K562 (cell line): Measurements from ENCODE around the gene DUSP19. TPM values are rescaled to one million over a fixed set of nuclear protein-coding genes. Genes with fewer than 3 reads are reported as not detected.

Source experiments
- ATAC-seq: fragments of 200-7000 bp; cut with Tn5 transposase; 3 replicates; pipeline ENCODE4 v1.9.1; 2020; ENCODE audit warnings: moderate library complexity
- BruUV-seq: library from RNA; stranded (reverse); fragments of 400-500 nt; replicated peaks from 2 replicates; lab custom pipeline; 2021; lab: Mats Ljungman, UMichigan
- CTCF ChIA-PET: fragments of 300-600 bp; formaldehyde crosslinking; extraction: SDS; loops from one replicate; lab custom pipeline; 2021; ENCODE audit warnings: low intra/inter-chr PET ratio; lab: Yijun Ruan, JAX
- POLR2A ChIA-PET: fragments of 300-600, 350-650 bp; sonication (Branson Sonifier 250); formaldehyde crosslinking; extraction: SDS; loops from one replicate; lab custom pipeline; 2021; ENCODE audit warnings: antibody characterized with exemption, inconsistent platforms; lab: Yijun Ruan, JAX
- DNase-seq, 4 experiments: peaks; one replicate each; pipeline versions ENCODE4 v3.0.0 to v3.0.0-alpha.2; 2011 to 2018; ENCODE audit warnings: low spot score in 3 of 4, mixed read lengths in 3 of 4; ENCODE audit errors: extremely low read depth in 1 of 4
- FAIRE-seq: peaks from 2 replicates; lab custom pipeline; 2011; peaks lifted over from hg19 to GRCh38; lab: Jason Lieb, UNC
- H2AFZ ChIP-seq: 2 replicates; pipeline ENCODE4 v1.6.0; 2011; ENCODE audit warnings: low read depth, low read length, control low read depth, inconsistent platforms
- H3K27ac ChIP-seq: fragments of 200-600 bp; 3 replicates; pipeline ENCODE4 v1.8.0; 2011; ENCODE audit warnings: low read depth, mild to moderate bottlenecking, control low read depth, inconsistent platforms, low read length, moderate library complexity, mixed read lengths; ENCODE audit errors: extremely low read depth
- H3K27me3 ChIP-seq, 2 experiments: fragments of 300-600 bp in 1 of 2; 2 replicates in 1 of 2; 3 replicates in 1 of 2; pipeline versions ENCODE4 v1.6.0 to v1.8.0; 2011; ENCODE audit warnings: inconsistent platforms in 2 of 2, low read length in 2 of 2, mild to moderate bottlenecking in 1 of 2, mixed read lengths in 1 of 2, moderate library complexity in 1 of 2; ENCODE audit not compliant: control insufficient read depth in 2 of 2, insufficient read depth in 2 of 2
- H3K36me3 ChIP-seq: fragments of 300-600 bp; 3 replicates; pipeline ENCODE4 v1.8.0; 2011; ENCODE audit warnings: mild to moderate bottlenecking, low read length, inconsistent platforms; ENCODE audit not compliant: control insufficient read depth, insufficient read depth
- H3K4me1 ChIP-seq, 2 experiments: fragments of 200-600 bp in 1 of 2; replicated peaks in 1 of 2; 2 replicates in 1 of 2; 3 replicates in 1 of 2; pipeline versions ENCODE4 v1.5.1 to v1.8.0; 2011; ENCODE audit warnings: inconsistent platforms in 2 of 2, low read length in 2 of 2, mild to moderate bottlenecking in 1 of 2, mixed read lengths in 1 of 2, moderate library complexity in 1 of 2; ENCODE audit not compliant: control insufficient read depth in 2 of 2, insufficient read depth in 2 of 2
- H3K4me2 ChIP-seq: 2 replicates; pipeline ENCODE4 v1.6.1; 2011; ENCODE audit warnings: low read length, control low read depth, inconsistent platforms, mixed read lengths; ENCODE audit not compliant: insufficient read depth
- H3K4me3 ChIP-seq: fragments of 200-600 bp; sonication (generic), shearing (Covaris generic); 2 replicates; pipeline ENCODE4 v1.5.1; 2016; ENCODE audit warnings: control low read depth, inconsistent platforms
- H3K79me2 ChIP-seq: fragments of 200-600 bp; 3 replicates; pipeline ENCODE4 v1.8.0; 2011; ENCODE audit warnings: low read length, inconsistent platforms; ENCODE audit not compliant: control insufficient read depth, insufficient read depth
- H3K9ac ChIP-seq, 2 experiments: 2 replicates each; pipeline versions ENCODE4 v1.6.0 to v1.6.1; 2011; ENCODE audit warnings: low read depth in 2 of 2, low read length in 2 of 2, control low read depth in 1 of 2, inconsistent platforms in 1 of 2, mild to moderate bottlenecking in 1 of 2, mixed read lengths in 1 of 2; ENCODE audit not compliant: insufficient read depth in 1 of 2
- H3K9me1 ChIP-seq: one replicate; pipeline ENCODE4 v1.6.0; 2011; ENCODE audit warnings: inconsistent platforms, mild to moderate bottlenecking, low read length, moderate library complexity; ENCODE audit not compliant: control insufficient read depth, insufficient read depth
- H3K9me3 ChIP-seq: replicated peaks from 2 replicates; pipeline ENCODE4 v1.5.1; 2011; ENCODE audit warnings: low read depth, low read length, inconsistent platforms; ENCODE audit not compliant: control insufficient read depth, insufficient read depth
- H4K20me1 ChIP-seq: replicated peaks from 2 replicates; pipeline ENCODE4 v1.6.1; 2011; ENCODE audit warnings: low read length, inconsistent platforms, mixed read lengths; ENCODE audit not compliant: control insufficient read depth, insufficient read depth
- FOXK1 ChIP-seq: sonication (generic); formaldehyde crosslinking; IDR thresholded peaks from 2 replicates; pipeline ENCODE4 v1.8.0; 2022; ENCODE audit warnings: missing genetic modification reagents, mild to moderate bottlenecking, borderline replicate concordance
- ILK ChIP-seq: fragments of 450-650 bp; IDR thresholded peaks from 2 replicates; pipeline ENCODE4 v1.6.1; 2016; ENCODE audit warnings: missing genetic modification characterization, low read depth, mild to moderate bottlenecking, missing compliant biosample characterization, moderate library complexity, borderline replicate concordance
- SMARCA4 ChIP-seq: fragments of 450-650 bp; IDR thresholded peaks from 2 replicates; pipeline ENCODE4 v1.6.1; 2016
- TCF3 ChIP-seq: sonication (generic); formaldehyde crosslinking; IDR thresholded peaks from 2 replicates; pipeline ENCODE4 v1.4.0; 2020; ENCODE audit warnings: mild to moderate bottlenecking, missing genetic modification reagents
- TEAD1 ChIP-seq, 2 experiments: fragments of 450-650 bp in 1 of 2; sonication (generic) in 1 of 2; formaldehyde crosslinking; IDR thresholded peaks; 2 replicates each; pipeline versions ENCODE4 v1.4.0 to v1.8.0; 2020 to 2022; ENCODE audit warnings: mild to moderate bottlenecking in 2 of 2, missing genetic modification reagents in 1 of 2
- TEAD4 ChIP-seq, 2 experiments: sonication (generic) in 1 of 2; formaldehyde crosslinking in 1 of 2; IDR thresholded peaks; 2 replicates each; pipeline versions ENCODE4 v1.6.1 to v1.8.0; 2012 to 2022; ENCODE audit warnings: borderline replicate concordance in 1 of 2, inconsistent platforms in 1 of 2, low read length in 1 of 2, mild to moderate bottlenecking in 1 of 2, missing genetic modification reagents in 1 of 2
- ZNF23 ChIP-seq: fragments of 250-450 bp; sonication (Bioruptor Pico); IDR thresholded peaks from 2 replicates; pipeline ENCODE4 v1.4.0; 2020; ENCODE audit warnings: mild to moderate bottlenecking
- ZNF239 ChIP-seq: fragments of 250-450 bp; sonication (Bioruptor Pico); IDR thresholded peaks from 2 replicates; pipeline ENCODE4 v1.4.0; 2020; ENCODE audit warnings: mild to moderate bottlenecking
- ZNF57 ChIP-seq: fragments of 450-650 bp; formaldehyde crosslinking; IDR thresholded peaks from 2 replicates; pipeline ENCODE4 v1.4.0; 2020; ENCODE audit warnings: mild to moderate bottlenecking, moderate library complexity
- WGBS: fragments of 100-300 bp; shearing (Covaris generic); methylation state at CpG from one replicate; pipeline ENCODE4 v1.1.6; 2016; ENCODE audit warnings: low coverage, mixed read lengths; ENCODE audit not compliant: insufficient coverage; ENCODE audit errors: missing lambda C conversion rate; 5-methylcytosine and 5-hydroxymethylcytosine counted together
- in situ Hi-C: fragments of 300-500 bp; cut with MboI; formaldehyde crosslinking; loops from 4 replicates; pipeline ENCODE4 v1.15.0; 2018; ENCODE audit warnings: inconsistent platforms, mixed read lengths
- intact Hi-C: fragments of 100-400 bp; cut with micrococcal nuclease; formaldehyde crosslinking; loops from 2 replicates; pipeline ENCODE4 v1.14.2; 2022
- polyA plus RNA-seq, 8 experiments: library from polyadenylated mRNA; depleted of rRNA in 4 of 8; stranded (reverse) in 5 of 8; unstranded in 3 of 8; fragments of >200 nt; fragmentation: Nextera tagmentation in 2 of 8; fragmentation: Illumina TruSeq in 1 of 8; extraction: Ambion mirVana in 2 of 8; extraction: Trizol in 1 of 8; gene quantifications; 2 replicates each; pipeline versions ENCODE4 v1.2.1 to v1.2.3, GENCODE V29; 2011 to 2014; ENCODE audit warnings: inconsistent platforms in 1 of 8, missing spikeins in 1 of 8
- total RNA-seq, 7 experiments: library from RNA; depleted of rRNA in 6 of 7; stranded (reverse); fragments of >200 nt in 6 of 7; fragmentation: Illumina TruSeq in 2 of 7; extraction: Trizol in 2 of 7; gene quantifications; 2 replicates each; pipeline versions ENCODE4 v1.2.1 to v1.2.3, GENCODE V29; 2011 to 2021; ENCODE audit warnings: low replicate concordance in 1 of 7
- TF ChIP-seq, protein P1 (sequence below): IDR thresholded peaks from 2 replicates; pipeline ENCODE4 v1.6.1; 2016; ENCODE audit warnings: missing genetic modification characterization, missing compliant biosample characterization
- TF ChIP-seq, protein P2 (sequence below), 2 experiments: fragments of 450-650 bp in 1 of 2; sonication (generic) in 1 of 2; formaldehyde crosslinking in 1 of 2; IDR thresholded peaks in 1 of 2; conservative IDR thresholded peaks in 1 of 2; 2 replicates each; pipeline versions ENCODE4 v1.6.1 to v1.8.1; 2016 to 2023; ENCODE audit warnings: mild to moderate bottlenecking in 2 of 2, moderate library complexity in 2 of 2, inconsistent platforms in 1 of 2, missing genetic modification reagents in 1 of 2
- TF ChIP-seq, protein P3 (sequence below): fragments of 450-650 bp; formaldehyde crosslinking; IDR thresholded peaks from 2 replicates; pipeline ENCODE4 v1.4.0; 2020; ENCODE audit warnings: mild to moderate bottlenecking, mixed read lengths
- TF ChIP-seq, protein P4 (sequence below): sonication (generic); formaldehyde crosslinking; IDR thresholded peaks from 2 replicates; pipeline ENCODE4 v1.8.1; 2023; ENCODE audit warnings: mild to moderate bottlenecking, missing genetic modification reagents
- TF ChIP-seq, protein P5 (sequence below), 2 experiments: fragments of 450-650 bp; IDR thresholded peaks; 2 replicates each; pipeline ENCODE4 v1.6.1; 2016

Gene DUSP19
- total and polyA plus RNA-seq, 9 of the 15 experiments (the other 6 are each of a cell fraction or from before 2014, with no cell fraction given), result 1.6 to 6.3 (median 3.1) TPM

DNA sequence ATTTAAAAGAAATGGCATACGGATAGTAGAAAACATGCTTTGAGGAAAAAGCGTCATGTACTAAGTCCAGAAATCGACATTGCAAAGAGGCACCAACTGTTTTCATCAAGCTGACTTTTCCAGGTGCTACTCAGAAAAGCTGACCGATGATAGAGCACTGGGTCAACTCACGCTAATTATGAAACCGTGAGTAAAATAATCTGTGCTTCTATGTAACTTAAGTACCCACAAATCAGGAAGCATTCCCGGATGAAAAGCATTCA is 45.3 kb downstream of the DUSP19 start:
- in situ Hi-C loops, result no loop called here
- H3K79me2 ChIP-seq, result peaks cover 47% of the 10 kb centered on the region
- H4K20me1 ChIP-seq, result no peaks in the 10 kb centered on the region
- peak overlapping the region; percentile 88 to 98; a peak in 3 of 4 replicates for H3K9ac ChIP-seq
- intact Hi-C loops, result loop anchor here (1.0 to 2.0 kb wide), 2 partner anchors 46 to 87 kb away; partner anchors contain the start of gene DUSP19
- peak overlapping the region; percentile 89 for H3K27ac ChIP-seq
- no TSS peak for BruUV-seq
- no peak for FAIRE-seq
- H2AFZ ChIP-seq, result peak overlapping the region; percentile 97
- DNase-seq, result no peak
- ChIA-PET CTCF (no interaction called here), POLR2A (interaction anchor here (0.9 to 2.1 kb wide), 5 partner anchors 10 to 45 kb away, joined by 3 to 6 read pairs (median 3); partner anchors contain the start of gene DUSP19)
- peaks cover 9% of the 10 kb centered on the region; the same call in 2 of the 3 replicates for H3K36me3 ChIP-seq
- H3K4me1 ChIP-seq, result peaks cover 6 to 9% of the 10 kb centered on the region in 2 experiments; a peak in 2 of 5 replicates
- ATAC-seq, result peak; percentile 17
- no peaks in the 10 kb centered on the region for H3K9me1 ChIP-seq
- H3K9me3 ChIP-seq, result no peaks in the 10 kb centered on the region
- H3K27me3 ChIP-seq, result no peaks in the 10 kb centered on the region
- H3K4me3 ChIP-seq, result peak overlapping the region; percentile 54
- WGBS, result 4% methylated on average over 7 of the region's 7 CpGs
- peak overlapping the region; percentile 91 for H3K4me2 ChIP-seq
- no peak for TF ChIP-seq ZNF57 (CRISPR knock-in tag)
- TF ChIP-seq, protein P1, sequence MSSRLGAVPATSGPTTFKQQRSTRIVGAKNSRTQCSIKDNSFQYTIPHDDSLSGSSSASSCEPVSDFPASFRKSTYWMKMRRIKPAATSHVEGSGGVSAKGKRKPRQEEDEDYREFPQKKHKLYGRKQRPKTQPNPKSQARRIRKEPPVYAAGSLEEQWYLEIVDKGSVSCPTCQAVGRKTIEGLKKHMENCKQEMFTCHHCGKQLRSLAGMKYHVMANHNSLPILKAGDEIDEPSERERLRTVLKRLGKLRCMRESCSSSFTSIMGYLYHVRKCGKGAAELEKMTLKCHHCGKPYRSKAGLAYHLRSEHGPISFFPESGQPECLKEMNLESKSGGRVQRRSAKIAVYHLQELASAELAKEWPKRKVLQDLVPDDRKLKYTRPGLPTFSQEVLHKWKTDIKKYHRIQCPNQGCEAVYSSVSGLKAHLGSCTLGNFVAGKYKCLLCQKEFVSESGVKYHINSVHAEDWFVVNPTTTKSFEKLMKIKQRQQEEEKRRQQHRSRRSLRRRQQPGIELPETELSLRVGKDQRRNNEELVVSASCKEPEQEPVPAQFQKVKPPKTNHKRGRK (tag), result no peak
- TF ChIP-seq, protein P2, sequence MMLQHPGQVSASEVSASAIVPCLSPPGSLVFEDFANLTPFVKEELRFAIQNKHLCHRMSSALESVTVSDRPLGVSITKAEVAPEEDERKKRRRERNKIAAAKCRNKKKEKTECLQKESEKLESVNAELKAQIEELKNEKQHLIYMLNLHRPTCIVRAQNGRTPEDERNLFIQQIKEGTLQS (IDR thresholded peaks at IDR 0.05), result no peak
- TF ChIP-seq, protein P2 (CRISPR knock-in tag; conservative IDR thresholded peaks at IDR 0.05), result no peak
- TF ChIP-seq, protein P3, sequence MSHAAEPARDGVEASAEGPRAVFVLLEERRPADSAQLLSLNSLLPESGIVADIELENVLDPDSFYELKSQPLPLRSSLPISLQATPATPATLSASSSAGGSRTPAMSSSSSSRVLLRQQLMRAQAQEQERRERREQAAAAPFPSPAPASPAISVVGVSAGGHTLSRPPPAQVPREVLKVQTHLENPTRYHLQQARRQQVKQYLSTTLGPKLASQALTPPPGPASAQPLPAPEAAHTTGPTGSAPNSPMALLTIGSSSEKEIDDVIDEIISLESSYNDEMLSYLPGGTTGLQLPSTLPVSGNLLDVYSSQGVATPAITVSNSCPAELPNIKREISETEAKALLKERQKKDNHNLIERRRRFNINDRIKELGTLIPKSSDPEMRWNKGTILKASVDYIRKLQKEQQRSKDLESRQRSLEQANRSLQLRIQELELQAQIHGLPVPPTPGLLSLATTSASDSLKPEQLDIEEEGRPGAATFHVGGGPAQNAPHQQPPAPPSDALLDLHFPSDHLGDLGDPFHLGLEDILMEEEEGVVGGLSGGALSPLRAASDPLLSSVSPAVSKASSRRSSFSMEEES (CRISPR knock-in tag), result no peak
- TF ChIP-seq, protein P4, sequence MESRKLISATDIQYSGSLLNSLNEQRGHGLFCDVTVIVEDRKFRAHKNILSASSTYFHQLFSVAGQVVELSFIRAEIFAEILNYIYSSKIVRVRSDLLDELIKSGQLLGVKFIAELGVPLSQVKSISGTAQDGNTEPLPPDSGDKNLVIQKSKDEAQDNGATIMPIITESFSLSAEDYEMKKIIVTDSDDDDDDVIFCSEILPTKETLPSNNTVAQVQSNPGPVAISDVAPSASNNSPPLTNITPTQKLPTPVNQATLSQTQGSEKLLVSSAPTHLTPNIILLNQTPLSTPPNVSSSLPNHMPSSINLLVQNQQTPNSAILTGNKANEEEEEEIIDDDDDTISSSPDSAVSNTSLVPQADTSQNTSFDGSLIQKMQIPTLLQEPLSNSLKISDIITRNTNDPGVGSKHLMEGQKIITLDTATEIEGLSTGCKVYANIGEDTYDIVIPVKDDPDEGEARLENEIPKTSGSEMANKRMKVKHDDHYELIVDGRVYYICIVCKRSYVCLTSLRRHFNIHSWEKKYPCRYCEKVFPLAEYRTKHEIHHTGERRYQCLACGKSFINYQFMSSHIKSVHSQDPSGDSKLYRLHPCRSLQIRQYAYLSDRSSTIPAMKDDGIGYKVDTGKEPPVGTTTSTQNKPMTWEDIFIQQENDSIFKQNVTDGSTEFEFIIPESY (CRISPR knock-in tag), result 0 out of 2 replicates have a peak, but pooled peaks have one; percentile 5
- no peak for TF ChIP-seq SMARCA4
- TF ChIP-seq TCF3 (CRISPR knock-in tag), result no peak
- TF ChIP-seq, protein P5, sequence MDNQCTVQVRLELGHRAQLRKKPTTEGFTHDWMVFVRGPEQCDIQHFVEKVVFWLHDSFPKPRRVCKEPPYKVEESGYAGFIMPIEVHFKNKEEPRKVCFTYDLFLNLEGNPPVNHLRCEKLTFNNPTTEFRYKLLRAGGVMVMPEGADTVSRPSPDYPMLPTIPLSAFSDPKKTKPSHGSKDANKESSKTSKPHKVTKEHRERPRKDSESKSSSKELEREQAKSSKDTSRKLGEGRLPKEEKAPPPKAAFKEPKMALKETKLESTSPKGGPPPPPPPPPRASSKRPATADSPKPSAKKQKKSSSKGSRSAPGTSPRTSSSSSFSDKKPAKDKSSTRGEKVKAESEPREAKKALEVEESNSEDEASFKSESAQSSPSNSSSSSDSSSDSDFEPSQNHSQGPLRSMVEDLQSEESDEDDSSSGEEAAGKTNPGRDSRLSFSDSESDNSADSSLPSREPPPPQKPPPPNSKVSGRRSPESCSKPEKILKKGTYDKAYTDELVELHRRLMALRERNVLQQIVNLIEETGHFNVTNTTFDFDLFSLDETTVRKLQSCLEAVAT (IDR thresholded peaks at IDR 0.05), result no peak
- no peak for TF ChIP-seq ZNF239
- TF ChIP-seq TEAD1 (CRISPR knock-in tag; IDR thresholded peaks at IDR 0.05), result 0 out of 4 replicates have a peak, but pooled peaks of 1 of the 2 experiments have one; percentile 14
- 0 out of 2 replicates have a peak, but pooled peaks have one; percentile 39 for TF ChIP-seq FOXK1 (CRISPR knock-in tag)
- no peak for TF ChIP-seq ZNF23 (CRISPR knock-in tag)
- no peak for TF ChIP-seq TEAD4 (IDR thresholded peaks at IDR 0.05; ENCODE audit: low read length)
- no peak for TF ChIP-seq TEAD4 (CRISPR knock-in tag; IDR thresholded peaks at IDR 0.05; ENCODE audit: borderline replicate concordance)
- no peak for TF ChIP-seq ILK (tag)
